ENCODE measurements around the gene CISH. TPM values are rescaled to one million over a fixed set of nuclear protein-coding genes. Genes with fewer than 3 reads are reported as not detected.

The CISH gene
- total and polyA plus RNA-seq, 10 of the 15 experiments (the other 5 are each of a cell fraction or from before 2014, with no cell fraction given): 0.21 to 4.4 (median 1.8) TPM

DNA sequence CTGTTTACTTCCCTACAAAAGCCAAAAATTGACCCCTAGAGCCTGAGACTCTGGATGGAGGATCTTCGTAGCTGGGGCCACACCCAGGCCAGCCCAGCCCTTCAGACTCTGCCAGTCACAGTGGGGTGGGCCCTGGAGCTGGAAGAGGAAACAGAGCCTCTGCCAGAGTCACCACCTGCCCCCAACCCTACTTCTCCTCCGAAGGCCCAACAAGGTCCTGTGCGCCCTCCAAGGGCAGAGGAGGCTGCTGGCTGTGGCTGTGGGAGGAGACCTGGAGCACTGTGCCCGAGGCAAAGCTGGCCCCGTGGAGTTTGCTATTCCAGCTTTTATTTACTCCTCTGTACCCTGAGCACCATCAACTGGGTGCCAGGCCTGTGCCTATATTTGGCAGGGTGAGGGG is 19.0 kb downstream of the CISH start:
- BruUV-seq (replicated peaks): no TSS peak
- ChIA-PET SMC1A (ENCODE audit: uncharacterized antibody, unreplicated experiment) (interaction anchor here (2.3 to 10.0 kb wide), 4 partner anchors 20 to 60 kb away, joined by 10 to 186 read pairs (median 57); partner anchors contain the start of genes C3orf18, CISH, HEMK1 and MAPKAPK3), CTCF (interaction anchor here (1.0 to 11.1 kb wide), 4 partner anchors 9 to 50 kb away, joined by 3 to 317 read pairs (median 103); partner anchors contain the start of genes C3orf18, CISH, HEMK1 and MAPKAPK3), POLR2A (interaction anchor here (1.0 to 7.0 kb wide), 4 partner anchors 9 to 256 kb away, joined by 4 to 65 read pairs (median 30); partner anchors contain the start of genes C3orf18 and CISH), RAD21 (ENCODE audit: unreplicated experiment) (interaction anchor here (0.6 to 8.2 kb wide), 4 partner anchors 9 to 22 kb away, joined by 3 to 135 read pairs (median 64); partner anchors contain the start of genes CISH and HEMK1)
- WGBS (ENCODE audit: insufficient coverage, insufficient replicate concordance, low lambda C conversion rate, missing lambda C conversion rate): 84% methylated on average over 5 of the region's 5 CpGs
- FAIRE-seq (no peak), DNase-seq (ENCODE audit: low read depth, low spot score) (no peak), ATAC-seq (no peak)
- Histone ChIP-seq H3K27ac (ENCODE audit: control insufficient read depth, insufficient read depth) (no peak overlapping the region), H3K4me3 (no peak overlapping the region), H3K4me2 (ENCODE audit: control insufficient read depth, insufficient read depth) (no peak overlapping the region), H3K4me1 (ENCODE audit: control insufficient read depth, insufficient read depth, low read length) (peaks cover 35% of the 10 kb centered on the region), H3K27me3 (replicated peaks in 1 of 2; ENCODE audit: control insufficient read depth in 2 of 2, insufficient read depth in 2 of 2, low read length in 1 of 2) (no peaks in the 10 kb centered on the region), H2AFZ (ENCODE audit: control insufficient read depth, low read depth, low read length) (no peak overlapping the region), H3K9ac (ENCODE audit: control insufficient read depth, insufficient read depth, low read length) (no peak overlapping the region), H3K79me2 (ENCODE audit: control insufficient read depth, insufficient read depth, low read length) (no peaks in the 10 kb centered on the region), H3K36me3 (ENCODE audit: control insufficient read depth in 2 of 2, insufficient read depth in 2 of 2, low read length in 1 of 2) (no peaks in the 10 kb centered on the region), H3K9me3 (replicated peaks; ENCODE audit: control insufficient read depth, insufficient read depth, low read length) (no peaks in the 10 kb centered on the region), H4K20me1 (ENCODE audit: control insufficient read depth, insufficient read depth) (no peaks in the 10 kb centered on the region)
- intact Hi-C loops (cut with micrococcal nuclease; ENCODE audit: unreplicated experiment) (no loop called here), in situ Hi-C loops (cut with MboI) (no loop called here)
- TF ChIP-seq, protein P1, sequence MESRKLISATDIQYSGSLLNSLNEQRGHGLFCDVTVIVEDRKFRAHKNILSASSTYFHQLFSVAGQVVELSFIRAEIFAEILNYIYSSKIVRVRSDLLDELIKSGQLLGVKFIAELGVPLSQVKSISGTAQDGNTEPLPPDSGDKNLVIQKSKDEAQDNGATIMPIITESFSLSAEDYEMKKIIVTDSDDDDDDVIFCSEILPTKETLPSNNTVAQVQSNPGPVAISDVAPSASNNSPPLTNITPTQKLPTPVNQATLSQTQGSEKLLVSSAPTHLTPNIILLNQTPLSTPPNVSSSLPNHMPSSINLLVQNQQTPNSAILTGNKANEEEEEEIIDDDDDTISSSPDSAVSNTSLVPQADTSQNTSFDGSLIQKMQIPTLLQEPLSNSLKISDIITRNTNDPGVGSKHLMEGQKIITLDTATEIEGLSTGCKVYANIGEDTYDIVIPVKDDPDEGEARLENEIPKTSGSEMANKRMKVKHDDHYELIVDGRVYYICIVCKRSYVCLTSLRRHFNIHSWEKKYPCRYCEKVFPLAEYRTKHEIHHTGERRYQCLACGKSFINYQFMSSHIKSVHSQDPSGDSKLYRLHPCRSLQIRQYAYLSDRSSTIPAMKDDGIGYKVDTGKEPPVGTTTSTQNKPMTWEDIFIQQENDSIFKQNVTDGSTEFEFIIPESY (IDR thresholded peaks at IDR 0.05): no peak
- no peak for TF ChIP-seq PKNOX1 (IDR thresholded peaks at IDR 0.05)
- TF ChIP-seq TBL1XR1 (IDR thresholded peaks at IDR 0.05; ENCODE audit: low read depth, low read length): no peak
- TF ChIP-seq IRF3 (IDR thresholded peaks at IDR 0.05): no peak
- no peak for TF ChIP-seq KDM1A (IDR thresholded peaks at IDR 0.05; ENCODE audit: borderline replicate concordance)
- no peak for TF ChIP-seq RELB (IDR thresholded peaks at IDR 0.05; ENCODE audit: low read depth)
- TF ChIP-seq, protein P2, sequence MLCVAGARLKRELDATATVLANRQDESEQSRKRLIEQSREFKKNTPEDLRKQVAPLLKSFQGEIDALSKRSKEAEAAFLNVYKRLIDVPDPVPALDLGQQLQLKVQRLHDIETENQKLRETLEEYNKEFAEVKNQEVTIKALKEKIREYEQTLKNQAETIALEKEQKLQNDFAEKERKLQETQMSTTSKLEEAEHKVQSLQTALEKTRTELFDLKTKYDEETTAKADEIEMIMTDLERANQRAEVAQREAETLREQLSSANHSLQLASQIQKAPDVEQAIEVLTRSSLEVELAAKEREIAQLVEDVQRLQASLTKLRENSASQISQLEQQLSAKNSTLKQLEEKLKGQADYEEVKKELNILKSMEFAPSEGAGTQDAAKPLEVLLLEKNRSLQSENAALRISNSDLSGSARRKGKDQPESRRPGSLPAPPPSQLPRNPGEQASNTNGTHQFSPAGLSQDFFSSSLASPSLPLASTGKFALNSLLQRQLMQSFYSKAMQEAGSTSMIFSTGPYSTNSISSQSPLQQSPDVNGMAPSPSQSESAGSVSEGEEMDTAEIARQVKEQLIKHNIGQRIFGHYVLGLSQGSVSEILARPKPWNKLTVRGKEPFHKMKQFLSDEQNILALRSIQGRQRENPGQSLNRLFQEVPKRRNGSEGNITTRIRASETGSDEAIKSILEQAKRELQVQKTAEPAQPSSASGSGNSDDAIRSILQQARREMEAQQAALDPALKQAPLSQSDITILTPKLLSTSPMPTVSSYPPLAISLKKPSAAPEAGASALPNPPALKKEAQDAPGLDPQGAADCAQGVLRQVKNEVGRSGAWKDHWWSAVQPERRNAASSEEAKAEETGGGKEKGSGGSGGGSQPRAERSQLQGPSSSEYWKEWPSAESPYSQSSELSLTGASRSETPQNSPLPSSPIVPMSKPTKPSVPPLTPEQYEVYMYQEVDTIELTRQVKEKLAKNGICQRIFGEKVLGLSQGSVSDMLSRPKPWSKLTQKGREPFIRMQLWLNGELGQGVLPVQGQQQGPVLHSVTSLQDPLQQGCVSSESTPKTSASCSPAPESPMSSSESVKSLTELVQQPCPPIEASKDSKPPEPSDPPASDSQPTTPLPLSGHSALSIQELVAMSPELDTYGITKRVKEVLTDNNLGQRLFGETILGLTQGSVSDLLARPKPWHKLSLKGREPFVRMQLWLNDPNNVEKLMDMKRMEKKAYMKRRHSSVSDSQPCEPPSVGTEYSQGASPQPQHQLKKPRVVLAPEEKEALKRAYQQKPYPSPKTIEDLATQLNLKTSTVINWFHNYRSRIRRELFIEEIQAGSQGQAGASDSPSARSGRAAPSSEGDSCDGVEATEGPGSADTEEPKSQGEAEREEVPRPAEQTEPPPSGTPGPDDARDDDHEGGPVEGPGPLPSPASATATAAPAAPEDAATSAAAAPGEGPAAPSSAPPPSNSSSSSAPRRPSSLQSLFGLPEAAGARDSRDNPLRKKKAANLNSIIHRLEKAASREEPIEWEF (IDR thresholded peaks at IDR 0.05; ENCODE audit: insufficient replicate concordance, low read depth, low read length): no peak

Data from GM12878 (cell line).